Left colon (tissue), 2 donors: ENCODE results near the gene NXPH1. TPM values are rescaled to one million over a fixed set of nuclear protein-coding genes. Genes with fewer than 3 reads are reported as not detected.
A peak's percentile ranks its signal among the peaks of the same experiment; 100 is the strongest.

Experiments used
- ATAC-seq: fragments of 200-7000 bp; cut with Tn5 transposase; one replicate; pipeline ENCODE4 v1.9.1; 2020; ENCODE audit warnings: mild to moderate bottlenecking, moderate library complexity
- DNase-seq, 2 donors: peaks; one replicate each; pipeline ENCODE4 v3.0.0-alpha.2; 2020
- intact Hi-C, 2 donors: fragments of 100-400 bp; cut with DNase I in 1 of 2; cut with micrococcal nuclease in 1 of 2; formaldehyde crosslinking; loops; one replicate each; pipeline versions ENCODE4 v1.11.2 to v1.14.0; 2022; cut with DNase I, micrococcal nuclease
- long read RNA-seq: library from polyadenylated mRNA; unstranded; transcript quantifications from one replicate; pipeline ENCODE4 v2.0.0, GENCODE V29; 2021
- total RNA-seq, 2 donors: library from RNA; stranded (reverse); fragmentation: NEBNext Ultra II Directional; extraction: Animal tissue kit (Norgen Biotek cat#: 25700); gene quantifications; one replicate each; pipeline ENCODE4 v1.2.1, GENCODE V29; 2021
- donor health status: DM: no; HTN: no; CAD: no.
- donor health status: DM: yes; HTN: yes; CAD: no.

The NXPH1 gene
- not detected for total RNA-seq
- long read RNA-seq: 0 reads

DNA sequence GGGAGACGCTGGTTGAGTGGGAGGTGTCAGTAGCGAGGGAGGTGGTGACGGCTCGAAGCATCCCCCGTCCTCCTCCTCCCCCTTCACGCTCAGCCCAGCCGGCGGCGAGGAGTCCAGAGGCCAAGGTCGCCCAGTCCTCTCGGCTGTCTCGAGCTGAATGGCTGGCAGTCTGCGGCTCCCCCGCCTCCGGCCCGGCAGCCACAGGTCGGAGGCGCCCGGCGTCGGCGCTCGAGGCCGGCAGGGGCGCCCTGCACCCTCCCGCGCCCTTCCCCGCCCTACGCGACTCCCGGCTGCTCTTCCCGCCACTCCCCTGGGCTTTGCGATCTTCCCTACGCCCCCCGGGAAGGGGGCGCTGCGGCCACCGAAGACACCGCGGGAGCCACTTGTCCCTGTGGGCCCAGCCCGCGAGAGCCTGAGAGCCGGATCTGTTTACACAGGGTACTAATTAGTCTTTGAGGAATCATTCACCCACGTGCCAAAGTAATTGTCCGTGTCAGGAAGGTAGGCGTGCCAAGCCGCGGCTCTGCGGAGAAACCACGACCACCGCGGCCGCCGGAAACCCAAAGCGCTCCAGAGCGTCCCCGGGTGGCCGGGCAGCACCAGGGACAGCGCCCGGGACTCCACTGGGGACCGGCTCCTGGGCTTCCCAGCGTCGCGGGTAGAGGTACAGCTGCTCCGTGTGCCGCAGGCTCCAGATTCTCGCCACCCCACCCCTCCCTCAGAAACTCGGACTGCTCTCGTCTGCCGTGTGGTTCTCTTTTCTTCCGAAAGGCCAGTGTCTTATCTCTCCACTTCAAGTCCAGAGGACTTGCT is at the start of gene NXPH1:
NXPH1 (plus strand) TSS at position 133 of the 813 bp plus-strand sequence.
- ATAC-seq (peak; percentile 34), DNase-seq (no peak)
- intact Hi-C loops: no loop called here

DNA sequence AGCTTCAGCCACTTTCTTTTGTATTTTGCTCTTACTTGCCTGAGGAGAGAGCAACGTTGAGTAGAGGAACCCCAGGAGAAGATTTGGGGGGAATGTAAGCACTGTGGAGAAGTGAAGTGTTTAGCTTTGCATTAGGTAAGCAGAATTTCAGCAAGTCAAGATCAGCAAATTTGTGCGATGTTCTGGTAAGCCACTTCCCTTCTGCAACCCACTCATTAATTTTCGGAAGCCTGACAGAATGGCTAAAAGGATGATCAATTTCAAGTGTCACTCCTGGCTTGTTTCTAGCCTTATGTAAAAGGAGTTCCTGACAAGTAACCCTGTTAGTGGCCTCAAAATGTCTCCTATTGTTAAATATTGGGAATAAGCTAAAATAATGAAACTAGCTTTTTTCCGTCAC is 48.5 kb upstream of the NXPH1 start:
- ATAC-seq: no peak
- no peak for DNase-seq
- intact Hi-C loops: no loop called here

DNA sequence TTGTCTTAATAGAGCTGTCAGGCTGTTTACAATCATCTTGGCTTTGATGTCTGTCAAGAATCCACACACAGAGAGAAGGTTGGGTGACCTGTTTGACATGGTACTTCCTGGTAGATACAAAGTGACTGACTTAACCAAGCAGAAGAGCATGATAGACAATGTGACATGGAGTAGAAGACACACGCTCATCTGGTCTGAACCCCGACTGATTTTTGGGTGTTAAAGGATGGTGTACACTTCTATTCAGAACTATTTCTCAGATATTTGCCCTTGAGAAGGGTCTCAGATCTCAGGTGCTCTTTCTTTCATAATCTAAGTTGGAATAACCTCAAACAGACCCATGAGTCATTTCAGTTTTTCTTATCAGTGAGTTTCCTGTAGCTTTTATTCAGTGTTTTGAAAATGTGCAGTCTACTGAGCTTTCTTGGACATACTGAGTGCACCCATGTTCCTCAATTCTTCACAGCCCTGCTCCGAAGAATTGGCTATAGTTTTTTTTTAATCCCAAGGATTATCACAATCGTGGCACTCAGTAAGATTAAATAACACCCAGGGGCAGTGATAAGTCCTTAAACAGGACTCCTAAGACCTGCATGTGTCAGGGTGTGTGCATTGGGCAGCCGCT is 46.4 kb upstream of the NXPH1 start:
- intact Hi-C loops: no loop called here

DNA sequence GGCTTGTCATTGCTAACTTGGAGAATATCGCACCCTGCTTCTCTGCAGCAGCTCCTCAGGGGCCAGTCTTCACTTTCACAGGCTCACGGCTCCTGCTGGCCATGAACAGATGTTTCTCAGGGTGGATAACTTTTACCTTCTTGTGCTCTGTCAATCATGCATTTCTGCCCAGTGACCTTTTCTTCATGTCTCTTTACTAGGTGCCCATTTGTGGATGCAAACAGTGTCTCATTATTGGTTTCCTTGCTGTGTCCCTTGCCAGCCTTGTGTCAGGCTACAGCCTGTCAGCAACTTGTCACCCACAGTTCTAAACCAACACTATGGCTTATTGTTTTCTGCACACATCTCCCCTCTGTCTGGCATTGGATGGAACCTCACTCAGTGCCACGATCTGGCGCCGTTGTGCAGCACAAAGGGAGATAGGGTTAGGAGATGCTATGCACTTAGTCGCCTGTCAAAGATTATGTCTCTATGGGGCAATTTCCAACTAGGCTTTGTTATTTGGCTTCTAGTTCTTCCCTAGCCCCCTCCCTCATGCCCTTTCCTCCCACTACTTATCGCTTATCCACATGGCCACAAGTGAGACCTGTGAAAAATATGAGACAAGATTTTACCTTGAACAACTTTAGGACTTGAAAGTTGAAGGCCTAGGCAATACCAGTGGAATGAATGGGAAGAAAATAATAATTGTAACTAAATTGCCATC is 45.7 kb upstream of the NXPH1 start:
- DNase-seq (no peak), ATAC-seq (no peak)
- intact Hi-C loops: no loop called here

More for the DNA sequence above, 46.4 kb upstream of the NXPH1 start:
- no peak for DNase-seq
- no peak for ATAC-seq

DNA sequence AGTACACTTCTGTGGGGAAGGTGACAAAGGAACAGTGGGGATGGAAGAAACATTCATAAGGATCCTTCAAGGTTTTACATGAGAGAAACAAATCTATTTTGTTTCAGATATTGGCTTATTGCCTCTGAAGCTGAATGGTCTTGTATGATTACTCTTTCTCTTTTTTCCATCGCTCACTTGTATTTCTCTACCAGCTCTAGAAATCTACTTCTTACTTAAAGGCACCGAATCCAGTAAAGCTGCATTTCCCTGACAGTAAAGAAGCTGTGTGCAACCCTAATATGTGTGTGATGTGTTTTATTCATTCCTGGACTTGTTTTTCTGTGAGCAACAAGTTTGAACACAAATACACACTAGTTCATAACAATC is 45.2 kb upstream of the NXPH1 start:
- intact Hi-C loops: no loop called here
- DNase-seq: no peak
- no peak for ATAC-seq

DNA sequence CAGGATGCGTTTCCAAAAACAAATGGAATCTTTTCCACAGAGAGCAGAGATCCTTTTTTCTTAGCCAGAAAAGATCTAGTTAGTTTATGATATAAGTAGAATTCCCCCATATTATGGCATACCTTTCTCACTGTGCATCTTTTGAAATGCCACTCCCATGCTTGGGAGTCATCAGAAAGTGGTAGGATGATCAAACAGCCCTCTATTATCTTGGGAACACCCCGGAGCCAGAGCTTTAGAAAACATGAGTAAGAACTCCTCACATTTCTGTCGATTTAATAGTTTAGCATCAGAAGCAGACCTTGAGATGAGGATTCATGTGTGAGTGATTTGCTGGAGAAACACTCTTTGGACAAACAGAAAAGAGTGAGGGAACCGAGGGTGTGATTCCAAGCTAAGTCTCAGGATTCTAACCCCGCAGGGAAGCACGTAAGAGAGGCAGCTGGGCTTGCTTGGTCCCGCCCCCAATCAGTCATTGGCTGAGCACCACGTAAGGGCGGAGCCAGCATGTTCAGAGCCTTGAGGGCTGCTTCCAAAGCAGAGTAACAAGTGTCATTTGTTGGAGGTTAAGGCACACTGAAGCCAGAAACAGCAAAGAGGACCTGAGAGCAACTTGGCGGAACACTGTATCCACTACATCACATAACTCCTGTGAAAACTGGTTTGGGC is 43.7 kb upstream of the NXPH1 start:
- ATAC-seq (peak; percentile 55), DNase-seq (peak in 1 of 2 donors; percentile 13)
- intact Hi-C loops: no loop called here

DNA sequence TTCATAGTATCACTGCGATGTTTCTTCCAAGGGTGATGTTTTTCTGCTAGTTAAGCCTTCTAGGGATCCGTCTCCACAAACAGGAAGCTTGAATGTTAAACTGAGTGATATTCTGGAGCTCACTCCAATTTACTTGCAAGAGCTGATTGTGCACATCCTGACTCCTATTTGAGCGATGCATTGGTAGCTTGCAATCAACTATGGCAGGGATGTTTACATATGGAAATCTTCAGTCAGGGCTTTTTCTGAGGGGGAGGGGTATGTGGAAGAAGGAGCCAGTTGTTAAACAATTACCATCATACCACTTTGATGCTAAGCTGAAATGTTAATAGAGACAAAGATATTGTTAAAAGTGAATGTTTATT is 43.2 kb upstream of the NXPH1 start:
- intact Hi-C loops: no loop called here
- DNase-seq: no peak
- ATAC-seq: no peak

DNA sequence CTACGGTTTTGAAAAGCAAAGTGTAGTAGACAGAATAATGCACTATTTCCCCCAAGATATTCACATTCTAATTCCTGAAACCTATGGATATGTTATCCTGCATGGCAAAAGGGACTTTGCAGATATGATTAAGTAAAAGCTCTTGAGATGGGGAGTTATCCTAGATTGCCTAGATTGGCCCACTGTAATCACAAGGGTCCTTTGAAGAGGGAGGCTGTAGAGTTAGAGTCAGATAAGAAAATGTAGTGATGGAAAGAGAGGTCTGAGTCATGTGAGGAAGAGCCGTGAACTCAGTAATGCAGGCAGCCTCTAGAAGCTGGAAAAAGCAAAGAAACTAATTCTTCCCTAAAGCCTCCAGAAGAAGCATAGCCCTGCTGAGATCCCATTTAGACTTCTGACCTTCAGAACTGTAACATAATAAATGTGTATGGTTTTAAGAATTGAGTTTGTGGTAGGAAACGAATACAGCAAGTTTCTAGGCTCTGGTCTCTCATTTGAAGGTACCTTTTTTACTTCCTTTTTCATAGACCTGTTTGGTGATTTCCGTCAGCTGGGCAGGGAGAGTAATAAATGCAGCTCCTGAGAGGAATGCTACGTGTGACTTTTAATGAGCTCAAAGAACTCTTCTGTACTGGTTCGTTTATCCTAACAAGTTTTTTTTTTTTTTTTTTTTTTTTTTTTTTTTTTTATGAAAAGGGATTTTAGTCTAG is 41.9 kb upstream of the NXPH1 start:
- intact Hi-C loops: no loop called here
- ATAC-seq (peak; percentile 46), DNase-seq (no peak)

DNA sequence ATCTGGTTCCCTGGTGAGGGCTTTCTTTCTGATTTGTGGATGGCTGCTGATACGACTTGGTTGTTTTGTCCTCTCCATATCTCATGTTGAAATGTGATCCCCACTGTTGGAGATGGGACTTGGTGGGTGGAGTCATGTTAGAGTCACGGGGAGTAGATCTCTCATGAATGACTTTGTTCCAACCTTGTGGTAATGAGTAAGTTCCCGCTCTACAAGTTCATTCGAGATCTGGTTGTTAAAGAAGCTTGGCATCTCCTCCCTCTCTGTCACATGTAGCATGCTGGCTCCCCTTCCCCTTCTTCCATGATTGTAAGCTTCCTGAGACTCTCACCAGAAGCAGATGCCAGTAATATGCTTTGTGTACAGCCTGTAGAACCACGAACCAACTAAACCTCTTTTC is 37.1 kb upstream of the NXPH1 start:
- intact Hi-C loops: no loop called here
- DNase-seq (no peak), ATAC-seq (no peak)

DNA sequence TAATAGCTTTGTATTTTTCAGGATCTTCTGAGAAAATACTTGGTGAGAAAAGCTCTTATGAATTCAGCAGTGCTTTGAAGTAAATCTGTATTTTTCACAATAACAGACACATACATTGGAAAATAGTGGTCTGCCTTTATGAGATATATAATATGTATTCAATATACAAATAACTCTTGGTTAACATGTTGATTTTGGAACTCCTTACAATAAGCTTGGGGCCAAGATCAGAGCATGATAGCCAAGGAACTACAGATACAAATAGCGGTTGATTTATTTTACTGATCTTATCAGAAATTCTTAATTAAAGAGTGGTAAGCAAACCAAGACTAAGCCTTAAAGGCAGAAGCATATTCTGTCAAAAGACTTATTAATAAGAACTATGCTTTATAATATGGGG is 24.5 kb upstream of the NXPH1 start:
- ATAC-seq (no peak), DNase-seq (no peak)
- intact Hi-C loops: no loop called here

DNA sequence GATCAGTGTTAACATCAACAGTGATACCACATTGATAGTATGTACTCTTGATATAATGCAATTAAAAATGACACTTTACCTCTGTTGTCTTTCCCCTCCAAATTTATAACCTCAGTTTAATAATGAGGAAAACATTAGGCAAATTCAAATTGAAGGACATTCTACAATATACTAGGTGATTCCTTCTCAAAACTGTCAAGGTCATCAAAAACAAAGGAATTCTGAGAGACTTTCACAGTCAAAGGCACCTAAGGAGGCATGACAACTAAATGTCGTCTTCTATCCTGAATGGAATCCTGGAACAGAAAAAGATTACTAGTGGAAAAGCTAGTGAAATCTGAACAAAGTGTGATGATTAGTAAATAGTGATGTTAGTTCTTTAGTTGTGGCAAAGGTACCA is 22.3 kb upstream of the NXPH1 start:
- no peak for DNase-seq
- intact Hi-C loops: loop anchor here in 1 of 2 donors (10.0 kb wide), 1 partner anchor 2004 kb away; no protein-coding TSS in a partner anchor
- no peak for ATAC-seq

DNA sequence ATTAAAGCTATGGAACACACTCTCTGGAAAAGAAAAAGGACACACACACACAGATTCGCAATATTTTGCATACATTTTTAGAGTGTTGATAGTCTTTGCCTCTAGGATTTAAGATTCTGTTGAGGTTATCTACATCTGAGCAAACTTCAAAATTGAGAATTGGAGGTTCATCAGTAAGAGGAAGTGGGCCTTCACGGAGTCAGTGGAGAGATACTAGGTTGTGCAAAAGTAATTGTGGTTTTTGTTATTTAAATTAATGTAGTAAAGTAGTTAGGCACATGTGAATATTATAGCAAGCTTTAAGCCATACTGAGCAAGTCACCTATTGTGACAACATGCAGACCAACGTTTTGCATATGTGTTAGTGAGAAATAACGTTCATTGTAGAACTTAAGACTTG is 19.8 kb upstream of the NXPH1 start:
- intact Hi-C loops: loop anchor here in 1 of 2 donors (10.0 kb wide), 1 partner anchor 2001 kb away; no protein-coding TSS in a partner anchor
- ATAC-seq (no peak), DNase-seq (no peak)

DNA sequence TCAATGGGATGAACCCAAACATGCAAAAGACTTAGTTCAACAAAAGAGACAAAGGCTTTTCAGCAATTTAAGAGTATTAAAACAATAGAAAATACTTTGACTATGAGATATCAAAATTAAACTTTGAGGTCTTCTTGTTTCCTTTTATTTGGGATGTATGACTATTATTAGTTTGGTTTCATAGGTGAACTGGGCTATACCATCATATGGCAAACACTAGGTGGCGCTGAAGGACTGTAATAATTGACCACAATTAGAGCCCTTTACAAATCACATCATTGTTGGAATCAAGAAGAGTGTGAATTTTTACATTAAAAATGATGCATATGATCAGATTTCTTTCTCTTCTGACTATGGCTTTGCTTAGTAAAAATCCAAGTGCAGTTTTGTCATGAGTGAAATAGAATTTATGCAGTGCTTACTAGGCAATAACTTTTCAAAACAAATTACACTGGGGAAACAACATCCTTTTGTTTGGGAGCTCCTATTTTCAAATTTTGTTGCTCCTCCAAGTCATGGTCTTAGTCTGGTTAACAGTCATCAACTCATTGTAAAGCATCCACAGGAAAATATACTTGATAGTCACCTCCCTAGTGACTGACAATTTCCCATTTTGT is 14.7 kb upstream of the NXPH1 start:
- intact Hi-C loops: loop anchor here in 1 of 2 donors (10.0 kb wide), 1 partner anchor 1996 kb away; no protein-coding TSS in a partner anchor
- ATAC-seq: no peak
- peak in 1 of 2 donors; percentile 53 for DNase-seq

DNA sequence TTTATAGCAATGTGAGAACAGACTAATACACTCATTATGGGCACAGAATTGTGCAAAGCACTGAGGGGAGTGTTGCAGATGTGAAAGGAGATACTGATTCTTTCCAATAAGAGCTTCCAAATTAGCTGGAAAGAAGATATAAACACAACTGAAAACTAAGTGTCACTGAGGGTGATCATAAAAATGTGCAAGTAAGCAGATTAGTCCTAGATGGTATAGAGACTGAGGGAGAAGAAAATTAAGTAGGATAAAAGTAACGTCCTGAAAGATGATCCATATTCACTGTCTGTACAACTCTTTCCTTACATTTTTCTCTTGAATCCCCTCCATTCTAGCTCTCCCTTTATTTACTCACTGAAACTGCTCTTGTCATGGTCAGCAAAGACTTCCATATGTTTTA is 11.2 kb upstream of the NXPH1 start:
- ATAC-seq (no peak), DNase-seq (no peak)
- intact Hi-C loops: no loop called here

DNA sequence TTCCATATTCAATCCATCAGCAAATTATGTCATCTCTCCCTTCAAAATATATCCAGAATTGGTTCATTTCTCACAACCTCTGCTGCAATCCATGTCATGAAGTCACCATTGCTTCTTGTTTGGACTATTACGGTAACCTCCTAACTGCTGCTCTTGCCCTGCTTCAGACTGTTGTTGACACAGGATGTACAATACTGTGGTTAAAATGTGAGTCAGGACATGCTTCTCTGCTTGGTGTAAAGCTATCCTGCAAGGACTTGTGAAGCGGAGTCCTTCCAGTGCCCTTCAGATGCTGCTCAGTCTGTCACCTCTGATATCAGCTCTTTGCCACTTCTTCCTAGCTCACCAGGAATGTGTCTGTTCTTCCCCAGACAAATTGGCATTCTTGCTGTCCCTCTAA is 10.4 kb upstream of the NXPH1 start:
- ATAC-seq (no peak), DNase-seq (no peak)
- intact Hi-C loops: no loop called here

DNA sequence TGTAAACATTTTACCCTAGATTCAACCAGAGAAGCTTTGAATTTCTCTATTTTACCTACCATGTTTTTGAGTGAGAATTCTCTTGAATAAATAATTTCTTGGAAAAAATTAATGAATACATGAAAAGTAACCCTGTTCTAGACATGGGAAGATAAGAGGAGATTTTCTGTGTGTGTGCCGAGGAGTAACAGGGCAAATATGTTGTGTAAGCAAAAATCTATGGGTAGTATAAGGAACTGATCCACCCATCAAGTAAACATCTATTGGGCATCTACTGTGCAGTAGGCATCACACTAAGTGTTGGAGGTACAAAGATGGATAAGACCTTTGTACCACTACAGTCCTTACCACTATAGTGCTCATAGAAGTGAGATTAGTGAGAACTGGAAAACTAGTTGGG is 8.2 kb upstream of the NXPH1 start:
- intact Hi-C loops: no loop called here
- ATAC-seq (no peak), DNase-seq (no peak)

DNA sequence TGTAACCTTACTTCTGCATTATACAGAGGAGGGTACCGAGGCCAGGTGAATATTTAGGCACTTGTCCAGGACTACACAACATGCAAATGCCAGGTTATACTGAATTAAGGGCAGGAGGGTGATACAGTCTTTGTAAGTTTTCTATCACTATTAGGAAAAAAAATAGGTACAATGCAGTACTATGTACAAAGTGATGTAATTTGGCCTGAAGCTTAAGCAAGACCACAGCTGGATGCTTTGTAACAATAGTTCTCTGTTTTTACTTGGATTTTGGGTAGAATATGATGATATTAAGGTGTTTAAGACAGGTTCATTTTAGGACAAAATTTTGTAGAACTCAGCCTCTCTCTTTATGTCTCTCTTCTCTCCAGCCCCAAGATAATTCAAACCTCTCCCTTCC is 2.8 kb upstream of the NXPH1 start:
- intact Hi-C loops: no loop called here
- ATAC-seq: no peak
- DNase-seq: no peak

DNA sequence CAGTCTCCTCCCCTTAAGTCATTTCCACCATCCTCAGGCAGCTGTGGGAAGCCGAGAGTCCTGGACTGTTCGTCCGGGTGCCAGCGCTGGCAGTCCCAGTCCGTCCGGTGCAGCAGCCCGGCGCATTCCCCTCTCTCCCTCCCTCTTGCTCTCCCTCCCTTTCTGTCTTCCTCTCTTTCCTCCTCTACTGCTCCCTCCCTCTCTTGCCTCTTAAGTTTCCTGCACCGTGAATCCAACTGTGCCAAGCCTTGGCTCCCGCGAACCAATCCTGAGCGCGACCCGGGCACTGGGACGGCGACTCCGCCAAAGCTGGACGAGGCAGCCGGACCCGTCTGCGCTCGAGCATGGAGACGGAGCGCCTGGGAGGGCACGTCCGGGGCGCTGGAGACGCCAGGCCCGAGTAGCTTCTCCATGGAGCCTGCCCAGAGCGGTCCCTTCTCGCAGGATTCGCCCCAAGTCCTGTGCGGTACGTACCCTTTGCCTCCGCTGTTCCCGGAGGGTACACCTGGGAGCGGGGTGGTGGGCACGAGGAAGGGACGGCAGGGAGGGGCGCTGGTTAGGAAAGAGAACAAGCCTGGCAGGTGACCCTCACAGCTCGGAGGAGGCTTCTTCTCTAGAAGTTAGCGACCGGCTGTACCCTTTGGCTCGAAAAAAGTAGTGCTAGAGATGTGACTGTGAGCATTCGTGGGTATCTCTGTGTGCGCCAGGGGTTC is 1.0 kb downstream of the NXPH1 start:
- DNase-seq: no peak
- ATAC-seq: no peak
- intact Hi-C loops: no loop called here
